Measurements from ENCODE around the gene PCBP3. TPM values are rescaled to one million over a fixed set of nuclear protein-coding genes. Genes with fewer than 3 reads are reported as not detected.

PCBP3 gene
- total and polyA plus RNA-seq, 2 of the 8 experiments (the other 6 are each of a cell fraction or from before 2014, with no cell fraction given), result 3.5 to 6.3 TPM

DNA sequence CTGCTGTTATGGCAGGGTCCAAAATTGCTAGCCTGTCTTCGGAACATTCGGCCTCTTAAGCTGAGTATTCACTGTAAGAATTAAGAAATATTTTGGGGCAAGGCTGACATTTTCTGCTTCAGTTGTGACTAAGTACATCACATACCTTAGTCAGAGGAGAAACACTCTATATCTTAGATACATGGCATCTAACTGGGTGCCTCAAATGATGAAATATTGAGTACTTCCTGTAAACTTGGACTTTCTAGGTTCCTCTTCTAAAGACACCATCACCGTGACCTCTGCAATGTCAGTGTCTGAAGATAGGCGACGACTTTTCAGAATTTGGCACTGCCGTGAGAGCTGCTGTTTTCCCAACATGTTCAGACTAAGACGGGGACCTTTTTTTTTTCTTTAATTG, 65.6 kb downstream of the PCBP3 start:
- 87% methylated on average over 7 of the region's 7 CpGs; no CpG with 5 or more reads in 1 of the 2 experiments for WGBS, 2 experiments (ENCODE audit: extremely low coverage in 1 of 2, insufficient coverage in 1 of 2, insufficient read length in 1 of 2, insufficient replicate concordance in 2 of 2, low coverage in 1 of 2, low lambda C conversion rate in 2 of 2, missing lambda C conversion rate in 1 of 2)
- Histone ChIP-seq H3K4me2 (ENCODE audit: insufficient read depth in 1 of 2, low read depth in 2 of 2, low read length in 2 of 2) (no peak overlapping the region), H3K4ac (replicated peaks; ENCODE audit: insufficient read length, low read depth, low read length) (no peak overlapping the region)
- TF ChIP-seq SIX5 (IDR thresholded peaks at IDR 0.05; ENCODE audit: low read depth, low read length) (no peak), BRCA1 (IDR thresholded peaks at IDR 0.05; ENCODE audit: low read depth, low read length) (no peak), BACH1 (IDR thresholded peaks at IDR 0.05; ENCODE audit: low read length) (no peak), KDM4A (IDR thresholded peaks at IDR 0.05; ENCODE audit: low read depth, low read length, severe bottlenecking) (no peak), TEAD4 (IDR thresholded peaks at IDR 0.05; ENCODE audit: low read depth, low read length) (no peak), SRF (IDR thresholded peaks at IDR 0.05; ENCODE audit: low read depth, low read length) (no peak), CBX8 (IDR thresholded peaks at IDR 0.05; ENCODE audit: borderline replicate concordance, low read depth, low read length) (no peak), RXRA (IDR thresholded peaks at IDR 0.05; ENCODE audit: insufficient read depth, low read depth, low read length) (no peak), KDM1A (IDR thresholded peaks at IDR 0.05; ENCODE audit: borderline replicate concordance, low read length) (no peak), POLR2AphosphoS5 (IDR thresholded peaks at IDR 0.05; ENCODE audit: low read depth, low read length) (no peak), NANOG (IDR thresholded peaks at IDR 0.05; ENCODE audit: insufficient read depth, low read depth, low read length, poor library complexity, severe bottlenecking) (no peak)
- TF ChIP-seq, protein P1, sequence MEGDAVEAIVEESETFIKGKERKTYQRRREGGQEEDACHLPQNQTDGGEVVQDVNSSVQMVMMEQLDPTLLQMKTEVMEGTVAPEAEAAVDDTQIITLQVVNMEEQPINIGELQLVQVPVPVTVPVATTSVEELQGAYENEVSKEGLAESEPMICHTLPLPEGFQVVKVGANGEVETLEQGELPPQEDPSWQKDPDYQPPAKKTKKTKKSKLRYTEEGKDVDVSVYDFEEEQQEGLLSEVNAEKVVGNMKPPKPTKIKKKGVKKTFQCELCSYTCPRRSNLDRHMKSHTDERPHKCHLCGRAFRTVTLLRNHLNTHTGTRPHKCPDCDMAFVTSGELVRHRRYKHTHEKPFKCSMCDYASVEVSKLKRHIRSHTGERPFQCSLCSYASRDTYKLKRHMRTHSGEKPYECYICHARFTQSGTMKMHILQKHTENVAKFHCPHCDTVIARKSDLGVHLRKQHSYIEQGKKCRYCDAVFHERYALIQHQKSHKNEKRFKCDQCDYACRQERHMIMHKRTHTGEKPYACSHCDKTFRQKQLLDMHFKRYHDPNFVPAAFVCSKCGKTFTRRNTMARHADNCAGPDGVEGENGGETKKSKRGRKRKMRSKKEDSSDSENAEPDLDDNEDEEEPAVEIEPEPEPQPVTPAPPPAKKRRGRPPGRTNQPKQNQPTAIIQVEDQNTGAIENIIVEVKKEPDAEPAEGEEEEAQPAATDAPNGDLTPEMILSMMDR (IDR thresholded peaks at IDR 0.05; ENCODE audit: control extremely low read depth in 1 of 3, insufficient read depth in 1 of 3, low read depth in 1 of 3, low read length in 3 of 3), result no peak

More for the DNA sequence above, 65.6 kb downstream of the PCBP3 start:
- Histone ChIP-seq H2BK5ac (ENCODE audit: low read depth, low read length) (no peak overlapping the region), H3K4me3 (ENCODE audit: extremely low read depth in 1 of 4, insufficient read depth in 2 of 4, low read depth in 3 of 4, low read length in 4 of 4) (no peak overlapping the region), H4K91ac (replicated peaks; ENCODE audit: insufficient read length, low read length) (no peak overlapping the region), H3K36me3 (ENCODE audit: control insufficient read depth in 2 of 4, insufficient read depth in 4 of 4, low read length in 3 of 4) (no peaks in the 10 kb centered on the region), H4K8ac (ENCODE audit: extremely low read depth, insufficient read depth, low read length) (no peak overlapping the region), H3K23ac (ENCODE audit: insufficient read length) (no peak overlapping the region), H2AFZ (ENCODE audit: low read length) (no peak overlapping the region), H3K27me3 (replicated peaks in 1 of 4; ENCODE audit: control insufficient read depth in 3 of 4, extremely low read depth in 1 of 4, insufficient read depth in 3 of 4, low read length in 3 of 4) (peaks cover 0 to 1% (median 0%) of the 10 kb centered on the region in 4 experiments; a peak in 1 of 7 replicates), H3K79me1 (ENCODE audit: low read depth, low read length) (no peaks in the 10 kb centered on the region), H3K23me2 (ENCODE audit: low read depth, low read length) (no peaks in the 10 kb centered on the region; the same call in 1 of the 2 replicates), H3K14ac (ENCODE audit: insufficient read length) (no peak overlapping the region), H3K9me3 (ENCODE audit: insufficient read depth in 2 of 2, low read depth in 1 of 2, low read length in 1 of 2) (no peaks in the 10 kb centered on the region), H4K5ac (ENCODE audit: insufficient read length, low read depth, low read length) (no peak overlapping the region), H3K18ac (ENCODE audit: extremely low read depth, low read length) (no peak overlapping the region), H3K27ac (ENCODE audit: low read depth, low read length) (no peak overlapping the region), H3K4me1 (replicated peaks in 1 of 4; ENCODE audit: control insufficient read depth in 3 of 4, insufficient read depth in 4 of 4, low read length in 3 of 4) (no peaks in the 10 kb centered on the region), H3K79me2 (ENCODE audit: control insufficient read depth in 1 of 2, insufficient read depth in 2 of 2, low read length in 2 of 2) (no peaks in the 10 kb centered on the region; a peak in 1 of 4 replicates), H2BK20ac (ENCODE audit: low read length) (no peak overlapping the region), H2BK120ac (replicated peaks; ENCODE audit: low read depth, low read length) (no peak overlapping the region), H2BK12ac (ENCODE audit: low read depth, low read length) (no peak overlapping the region), H4K20me1 (replicated peaks in 1 of 2; ENCODE audit: control insufficient read depth in 1 of 2, insufficient read depth in 2 of 2, low read length in 2 of 2) (no peaks in the 10 kb centered on the region), H2BK15ac (ENCODE audit: low read length) (no peak overlapping the region), H3K56ac (replicated peaks; ENCODE audit: insufficient read length, low read depth, low read length) (no peak overlapping the region), H3K9ac (replicated peaks in 1 of 4; ENCODE audit: extremely low read depth in 1 of 4, low read depth in 3 of 4, low read length in 3 of 4) (peak overlapping the region in 1 of 4 experiments; percentile 40; a peak in 1 of 7 replicates), H2AK5ac (ENCODE audit: low read depth, low read length) (no peak overlapping the region)
- CTCF ChIA-PET (ENCODE audit: partially characterized antibody), result interaction anchor here (2.0 kb wide), 1 partner anchor 10 kb away, joined by 13 read pairs; no protein-coding TSS in a partner anchor
- POLR2A ChIA-PET (ENCODE audit: partially characterized antibody), result interaction anchor here (0.6 kb wide), 1 partner anchor 62 kb away, joined by 4 read pairs; no protein-coding TSS in a partner anchor
- FAIRE-seq (no peak), DNase-seq (ENCODE audit: low read depth in 1 of 2, low spot score in 2 of 2) (no peak)
